C4-2B (cell line): Measurements from ENCODE around the gene ZSWIM4.

Experiments
- CTCF ChIP-seq: fragments of 450-650 bp; conservative IDR thresholded peaks from 2 replicates; pipeline ENCODE4 v1.5.1; 2017; ENCODE audit warnings: mild to moderate bottlenecking
- ZFX ChIP-seq: fragments of 450-650 bp; IDR thresholded peaks from 2 replicates; pipeline ENCODE4 v1.6.1; 2017

DNA sequence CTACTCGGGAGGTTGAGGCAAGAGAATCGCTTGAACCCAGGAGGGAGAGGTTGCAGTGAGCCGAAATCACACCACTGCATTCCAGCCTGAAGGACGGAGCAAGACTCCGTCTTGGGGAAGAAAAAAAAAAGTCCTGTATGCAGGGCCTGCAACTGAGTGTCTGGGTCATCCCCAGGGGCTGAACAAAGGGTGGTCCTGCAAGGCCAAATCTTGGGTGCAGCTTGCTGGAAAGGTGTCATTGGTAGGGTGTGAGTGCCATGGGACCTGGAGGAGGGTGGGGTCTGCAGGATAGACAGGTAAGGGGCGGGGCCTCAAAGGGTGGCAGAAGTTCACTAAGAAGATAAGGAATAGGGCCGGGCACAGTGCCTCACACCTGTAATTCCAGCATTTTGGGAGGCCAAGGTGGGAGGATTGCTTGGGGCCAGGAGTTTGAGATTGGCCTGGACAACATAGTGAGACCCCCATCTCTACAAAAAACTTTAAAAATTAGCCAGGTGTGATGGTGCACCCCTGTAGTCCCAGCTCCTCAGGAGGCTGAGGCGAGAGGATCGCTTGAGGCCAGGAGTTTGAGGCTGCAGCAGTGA, 31.5 kb downstream of the ZSWIM4 start:
- TF ChIP-seq CTCF (no peak), ZFX (no peak)
